ENCODE results near the gene ITPK1.

ITPK1 gene

DNA sequence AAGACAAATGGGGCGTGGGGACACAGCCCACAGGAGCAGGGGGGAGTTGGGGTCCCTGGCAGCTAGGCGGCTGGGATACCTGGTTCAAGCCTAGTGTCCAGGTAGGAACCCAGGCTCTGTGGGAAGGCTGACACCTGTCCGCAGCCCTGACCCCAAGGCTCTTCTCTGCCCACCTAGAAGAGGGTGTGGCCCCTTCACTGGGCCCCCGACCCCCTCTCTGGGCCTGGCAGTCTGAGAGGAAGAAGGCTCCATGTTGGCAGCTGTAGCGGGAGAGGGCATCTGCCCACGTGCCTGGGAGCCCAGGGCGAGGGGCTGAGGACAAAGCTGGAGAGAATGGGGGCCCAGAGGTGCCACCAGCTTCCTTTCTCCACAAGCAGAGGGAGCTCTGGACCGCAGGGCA, 182.2 kb downstream of the ITPK1 start:
- Histone ChIP-seq H3K4me1 (ENCODE audit: control insufficient read depth, insufficient read depth, low read length) (no peaks in the 10 kb centered on the region), H3K36me3 (ENCODE audit: control insufficient read depth, insufficient read depth, low read length) (peaks cover 2% of the 10 kb centered on the region), H3K9ac (ENCODE audit: low read depth, low read length) (no peak overlapping the region)

DNA sequence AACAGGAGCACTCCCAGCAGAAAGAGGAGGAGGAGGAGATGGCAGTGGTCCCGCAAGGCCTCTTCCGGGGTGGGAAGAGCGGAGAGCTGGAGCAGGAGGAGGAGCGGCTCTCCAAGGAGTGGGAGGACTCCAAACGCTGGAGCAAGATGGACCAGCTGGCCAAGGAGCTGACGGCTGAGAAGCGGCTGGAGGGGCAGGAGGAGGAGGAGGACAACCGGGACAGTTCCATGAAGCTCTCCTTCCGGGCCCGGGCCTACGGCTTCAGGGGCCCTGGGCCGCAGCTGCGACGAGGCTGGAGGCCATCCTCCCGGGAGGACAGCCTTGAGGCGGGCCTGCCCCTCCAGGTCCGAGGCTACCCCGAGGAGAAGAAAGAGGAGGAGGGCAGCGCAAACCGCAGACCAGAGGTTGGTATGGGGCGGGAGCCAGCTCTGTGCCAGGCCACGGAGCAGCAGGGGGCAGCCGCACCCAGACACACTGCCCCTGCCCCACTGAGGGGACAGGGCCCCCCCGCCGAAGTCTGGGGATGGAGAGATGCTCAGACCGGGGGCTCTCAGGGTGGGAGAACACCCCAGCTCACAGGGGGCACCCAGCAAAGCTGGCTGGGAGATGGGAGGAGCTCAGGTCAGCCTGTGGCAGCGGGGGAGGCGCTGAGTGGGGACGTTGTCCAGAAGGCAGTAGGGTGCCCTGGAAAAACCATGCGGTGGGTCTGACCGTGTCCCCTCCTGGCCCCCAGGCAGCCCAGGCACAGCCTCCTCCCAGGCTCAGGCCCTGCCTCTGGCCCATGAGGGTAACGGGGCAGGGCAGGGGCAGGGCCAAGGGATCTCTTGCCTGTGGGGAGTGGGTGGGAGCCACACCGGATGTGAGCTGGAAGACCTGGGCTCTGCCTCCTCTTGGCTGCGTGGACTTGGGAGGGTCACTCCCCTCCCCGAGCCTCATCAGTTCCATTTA, 183.0 kb downstream of the ITPK1 start:
- Histone ChIP-seq H3K4me1 (ENCODE audit: control insufficient read depth, insufficient read depth, low read length) (no peaks in the 10 kb centered on the region), H3K9me3 (ENCODE audit: control insufficient read depth, insufficient read depth, low read length) (no peaks in the 10 kb centered on the region), H3K27me3 (ENCODE audit: control insufficient read depth, insufficient read depth, low read length) (no peaks in the 10 kb centered on the region), H3K36me3 (ENCODE audit: control insufficient read depth, insufficient read depth, low read length) (peaks cover 2% of the 10 kb centered on the region), H3K4me3 (ENCODE audit: low read depth, low read length) (no peak overlapping the region), H3K9ac (ENCODE audit: low read depth, low read length) (no peak overlapping the region)

More for the DNA sequence above, 182.2 kb downstream of the ITPK1 start:
- H3K4me3 ChIP-seq (ENCODE audit: low read depth, low read length): no peak overlapping the region
- H3K27me3 ChIP-seq (ENCODE audit: control insufficient read depth, insufficient read depth, low read length): no peaks in the 10 kb centered on the region
- no peaks in the 10 kb centered on the region for H3K9me3 ChIP-seq (ENCODE audit: control insufficient read depth, insufficient read depth, low read length)

DNA sequence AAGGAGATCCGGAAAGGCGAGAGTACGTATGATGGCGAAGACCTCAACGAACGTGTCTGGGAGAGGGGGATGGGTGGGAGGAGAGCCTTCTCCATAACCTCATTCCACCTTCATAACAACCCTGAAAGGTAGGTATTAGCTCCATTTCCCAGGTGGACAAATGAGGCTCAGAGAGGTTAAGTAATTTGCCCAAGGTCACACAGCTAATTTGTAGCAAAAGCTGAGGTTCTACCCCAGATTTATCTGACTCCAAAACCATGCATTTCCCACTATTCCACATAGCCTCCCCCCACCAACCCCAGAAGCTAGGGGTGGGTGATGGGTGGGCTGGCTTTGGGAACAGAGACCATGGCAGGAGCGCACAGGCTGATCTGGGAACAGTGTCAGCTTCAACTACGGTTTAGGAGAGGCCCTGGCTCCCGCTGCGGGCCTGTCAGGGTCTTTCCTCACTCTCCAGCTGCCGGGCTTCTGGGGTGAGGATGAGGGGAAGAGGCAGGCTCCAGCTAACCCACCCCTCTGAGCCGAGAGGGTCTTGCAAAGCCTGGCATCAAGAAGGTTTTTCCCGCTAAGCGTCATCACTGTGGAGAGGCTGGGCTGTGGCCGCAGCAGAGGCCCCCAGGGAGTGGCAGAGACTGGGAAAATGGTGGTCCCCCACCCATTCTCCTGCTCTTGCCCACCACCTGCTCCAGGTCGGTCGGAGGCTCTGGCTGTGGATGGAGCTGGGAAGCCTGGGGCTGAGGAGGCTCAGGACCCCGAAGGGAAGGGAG, 183.9 kb downstream of the ITPK1 start:
- no peak overlapping the region for H3K9ac ChIP-seq (ENCODE audit: low read depth, low read length)
- H3K4me3 ChIP-seq (ENCODE audit: low read depth, low read length): no peak overlapping the region
- H3K27me3 ChIP-seq (ENCODE audit: control insufficient read depth, insufficient read depth, low read length): no peaks in the 10 kb centered on the region
- H3K9me3 ChIP-seq (ENCODE audit: control insufficient read depth, insufficient read depth, low read length): no peaks in the 10 kb centered on the region
- H3K4me1 ChIP-seq (ENCODE audit: control insufficient read depth, insufficient read depth, low read length): no peaks in the 10 kb centered on the region
- H3K36me3 ChIP-seq (ENCODE audit: control insufficient read depth, insufficient read depth, low read length): peaks cover 2% of the 10 kb centered on the region

DNA sequence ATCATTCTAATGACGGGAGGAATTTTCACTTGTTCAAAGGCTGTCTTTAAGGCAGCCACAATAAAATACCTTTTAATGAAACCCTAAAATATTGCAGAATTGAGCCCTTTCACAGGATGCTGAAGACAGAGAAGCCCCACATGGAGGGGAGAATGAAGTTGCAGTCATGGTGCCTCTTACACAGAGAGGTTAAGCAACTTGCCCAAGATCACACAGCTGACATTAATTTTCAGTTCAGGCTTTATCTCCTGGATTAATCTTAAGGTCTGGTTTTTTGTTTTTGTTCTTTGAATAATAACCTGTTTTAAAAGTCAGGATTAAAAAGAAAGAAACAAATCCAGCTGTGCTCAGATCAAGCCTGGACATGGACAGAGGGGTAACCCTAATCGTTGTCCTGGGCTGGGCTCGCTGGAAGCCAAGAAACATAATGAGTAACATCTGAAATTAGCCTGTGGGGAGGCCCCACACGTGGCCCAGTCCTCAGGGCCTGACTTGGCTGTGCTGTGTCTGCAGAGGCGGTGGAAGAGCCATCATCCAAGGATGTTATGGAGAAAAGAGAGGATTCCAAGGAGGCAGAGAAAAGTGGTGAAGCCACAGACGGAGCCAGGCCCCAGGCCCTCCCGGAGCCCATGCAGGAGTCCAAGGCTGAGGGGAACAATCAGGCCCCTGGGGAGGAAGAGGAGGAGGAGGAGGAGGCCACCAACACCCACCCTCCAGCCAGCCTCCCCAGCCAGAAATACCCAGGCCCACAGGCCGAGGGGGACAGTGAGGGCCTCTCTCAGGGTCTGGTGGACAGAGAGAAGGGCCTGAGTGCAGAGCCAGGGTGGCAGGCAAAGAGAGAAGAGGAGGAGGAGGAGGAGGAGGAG, 184.8 kb downstream of the ITPK1 start:
- Histone ChIP-seq H3K4me1 (ENCODE audit: control insufficient read depth, insufficient read depth, low read length) (no peaks in the 10 kb centered on the region), H3K36me3 (ENCODE audit: control insufficient read depth, insufficient read depth, low read length) (peaks cover 2% of the 10 kb centered on the region), H3K9ac (ENCODE audit: low read depth, low read length) (no peak overlapping the region), H3K4me3 (ENCODE audit: low read depth, low read length) (no peak overlapping the region), H3K9me3 (ENCODE audit: control insufficient read depth, insufficient read depth, low read length) (no peaks in the 10 kb centered on the region), H3K27me3 (ENCODE audit: control insufficient read depth, insufficient read depth, low read length) (no peaks in the 10 kb centered on the region)

DNA sequence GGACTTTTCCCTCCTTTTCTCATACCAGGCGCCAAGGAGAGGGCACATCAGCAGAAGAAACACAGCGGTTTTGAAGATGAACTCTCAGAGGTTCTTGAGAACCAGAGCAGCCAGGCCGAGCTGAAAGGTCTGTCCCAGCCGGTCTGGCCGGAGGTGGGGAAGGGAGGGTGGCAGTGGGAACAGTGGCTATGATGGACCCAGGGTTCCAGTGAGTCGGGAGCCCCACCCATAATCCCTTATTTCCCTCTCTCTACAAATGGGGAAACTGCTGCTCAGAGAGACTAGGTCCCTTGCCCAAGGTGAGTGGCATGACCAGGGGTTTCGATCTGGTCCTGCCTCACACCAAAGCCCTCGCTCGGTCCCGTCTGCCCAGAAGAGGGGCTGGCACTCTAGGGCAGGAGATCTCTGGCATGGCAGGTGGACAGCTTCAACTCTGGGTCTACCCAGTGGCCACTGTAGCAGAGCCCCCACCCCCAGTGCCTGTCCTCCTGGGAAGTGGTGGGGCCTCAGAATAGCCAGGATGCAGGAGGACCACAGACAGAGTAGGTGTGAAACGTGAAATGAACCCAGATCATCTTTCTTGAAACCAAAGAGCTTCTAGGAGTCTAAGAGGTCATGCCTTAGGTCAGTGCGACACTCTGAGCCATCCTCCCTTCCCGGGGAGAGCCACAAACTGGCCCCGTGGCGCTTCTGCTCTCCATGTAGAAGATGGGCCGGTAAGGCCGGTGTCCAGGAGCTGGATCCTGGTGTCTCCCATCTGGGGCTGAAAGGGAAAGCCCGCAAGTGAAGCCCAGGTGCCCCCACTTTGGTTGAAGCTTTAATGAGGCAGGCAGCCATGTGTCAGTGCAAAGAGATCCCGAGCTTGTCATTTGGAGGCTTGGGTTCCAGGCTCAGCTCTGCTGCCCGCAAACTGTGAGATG, 185.8 kb downstream of the ITPK1 start:
- no peaks in the 10 kb centered on the region for H3K4me1 ChIP-seq (ENCODE audit: control insufficient read depth, insufficient read depth, low read length)
- H3K27me3 ChIP-seq (ENCODE audit: control insufficient read depth, insufficient read depth, low read length): peaks cover 4% of the 10 kb centered on the region
- no peak overlapping the region for H3K4me3 ChIP-seq (ENCODE audit: low read depth, low read length)
- no peak overlapping the region for H3K9ac ChIP-seq (ENCODE audit: low read depth, low read length)
- no peaks in the 10 kb centered on the region for H3K9me3 ChIP-seq (ENCODE audit: control insufficient read depth, insufficient read depth, low read length)
- H3K36me3 ChIP-seq (ENCODE audit: control insufficient read depth, insufficient read depth, low read length): no peaks in the 10 kb centered on the region

DNA sequence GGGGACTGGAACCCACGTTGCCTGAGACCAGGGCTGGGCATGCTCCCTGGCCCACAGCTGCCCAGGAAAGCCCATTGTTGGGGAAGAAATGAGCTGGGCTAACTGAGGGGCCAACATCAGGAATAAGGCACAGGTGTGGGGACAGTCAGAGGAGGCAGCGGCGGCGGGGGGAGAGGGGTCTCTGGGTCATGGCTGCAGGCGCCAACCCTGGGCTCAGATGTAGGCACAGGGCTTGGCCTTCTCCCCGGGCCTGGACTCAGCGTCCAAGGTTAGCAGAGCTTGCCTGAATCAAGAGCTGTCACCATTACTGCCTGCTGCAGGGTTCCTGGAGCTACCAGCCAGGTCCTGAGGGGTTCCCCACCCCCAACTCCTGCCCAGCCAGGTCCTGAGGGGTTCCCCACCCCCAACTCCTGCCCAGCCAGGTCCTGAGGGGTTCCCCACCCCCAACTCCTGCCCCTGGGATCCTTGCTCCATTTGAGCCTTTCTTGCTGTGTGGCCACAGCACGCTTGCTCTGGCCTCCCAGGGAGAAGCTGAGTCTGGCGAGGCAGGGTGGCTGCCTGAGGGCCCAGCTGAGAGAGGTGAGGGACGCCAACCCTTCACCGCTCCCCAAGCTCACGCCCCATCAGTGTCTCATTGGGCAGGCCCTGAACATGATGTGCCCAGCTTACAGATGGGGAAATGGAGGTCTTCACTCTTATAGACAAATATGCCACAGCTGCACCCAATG, 186.6 kb downstream of the ITPK1 start:
- H3K9ac ChIP-seq (ENCODE audit: low read depth, low read length): no peak overlapping the region
- H3K9me3 ChIP-seq (ENCODE audit: control insufficient read depth, insufficient read depth, low read length): no peaks in the 10 kb centered on the region
- peaks cover 10% of the 10 kb centered on the region for H3K27me3 ChIP-seq (ENCODE audit: control insufficient read depth, insufficient read depth, low read length)
- no peaks in the 10 kb centered on the region for H3K36me3 ChIP-seq (ENCODE audit: control insufficient read depth, insufficient read depth, low read length)
- peaks cover 4% of the 10 kb centered on the region for H3K4me1 ChIP-seq (ENCODE audit: control insufficient read depth, insufficient read depth, low read length)
- no peak overlapping the region for H3K4me3 ChIP-seq (ENCODE audit: low read depth, low read length)

DNA sequence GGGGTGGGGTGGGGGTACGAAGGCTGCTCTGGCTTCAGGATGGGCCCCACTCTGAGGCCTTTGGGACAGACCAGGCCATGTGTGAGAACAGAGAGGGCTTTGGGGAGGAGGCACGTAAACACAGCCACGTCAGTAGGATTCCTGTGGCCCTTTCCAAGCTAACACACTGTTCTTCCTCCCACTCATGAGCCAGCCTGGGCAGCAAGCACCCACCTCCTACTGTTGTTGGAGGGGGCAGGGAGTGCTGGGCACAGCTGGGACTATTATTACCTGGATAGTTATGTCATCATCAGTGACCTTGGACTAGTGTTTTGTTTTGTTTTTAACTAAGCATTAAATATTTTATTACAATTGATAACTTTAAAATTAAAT, 187.5 kb downstream of the ITPK1 start:
- Histone ChIP-seq H3K4me3 (ENCODE audit: low read depth, low read length) (no peak overlapping the region), H3K4me1 (ENCODE audit: control insufficient read depth, insufficient read depth, low read length) (peaks cover 4% of the 10 kb centered on the region), H3K9ac (ENCODE audit: low read depth, low read length) (no peak overlapping the region), H3K27me3 (ENCODE audit: control insufficient read depth, insufficient read depth, low read length) (peaks cover 10% of the 10 kb centered on the region), H3K36me3 (ENCODE audit: control insufficient read depth, insufficient read depth, low read length) (no peaks in the 10 kb centered on the region), H3K9me3 (ENCODE audit: control insufficient read depth, insufficient read depth, low read length) (no peaks in the 10 kb centered on the region)

DNA sequence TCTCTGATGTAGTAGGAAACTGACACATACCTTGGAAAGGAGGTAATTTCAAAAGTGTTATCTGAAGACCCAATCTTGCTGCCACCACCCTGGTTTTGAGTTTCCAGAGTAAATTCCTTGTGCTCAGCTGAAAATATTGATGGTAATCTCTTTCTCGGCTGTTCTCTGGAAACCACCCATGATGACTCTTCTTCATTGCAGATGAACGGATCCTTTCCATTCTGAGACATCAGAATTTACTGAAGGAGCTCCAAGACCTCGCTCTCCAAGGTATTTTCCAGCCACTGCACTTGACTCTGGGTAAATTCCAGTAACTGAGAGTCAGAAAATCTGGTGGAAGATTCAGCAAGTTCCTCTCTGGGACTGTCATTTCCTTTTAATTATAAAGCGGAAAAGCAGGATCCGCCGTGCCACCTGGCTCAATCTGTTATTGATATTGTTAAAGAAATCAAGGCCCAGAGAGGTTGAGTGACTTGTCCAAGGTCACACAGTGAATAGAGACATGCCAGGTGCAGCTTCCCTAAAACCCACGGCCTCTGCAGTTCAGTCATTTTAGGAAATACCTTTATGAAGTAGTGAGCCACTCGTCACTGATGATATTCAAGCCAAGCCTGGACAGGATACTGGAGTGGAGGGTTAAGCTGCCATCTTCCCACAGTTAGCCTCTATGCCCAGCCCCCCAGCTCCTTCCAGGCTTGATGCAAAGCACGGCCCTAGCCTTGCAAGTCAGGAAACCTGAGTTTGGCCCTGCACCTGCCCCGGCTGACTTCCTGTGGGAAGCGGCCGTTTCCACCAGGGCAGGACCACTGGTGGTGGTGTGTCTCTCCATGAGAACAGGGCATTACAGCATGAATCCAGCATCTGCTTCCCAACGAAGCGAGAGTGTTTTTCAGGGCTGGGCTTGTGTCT, 188.1 kb downstream of the ITPK1 start:
- Histone ChIP-seq H3K4me3 (ENCODE audit: low read depth, low read length) (no peak overlapping the region), H3K9me3 (ENCODE audit: control insufficient read depth, insufficient read depth, low read length) (no peaks in the 10 kb centered on the region), H3K36me3 (ENCODE audit: control insufficient read depth, insufficient read depth, low read length) (no peaks in the 10 kb centered on the region), H3K9ac (ENCODE audit: low read depth, low read length) (no peak overlapping the region), H3K4me1 (ENCODE audit: control insufficient read depth, insufficient read depth, low read length) (peaks cover 4% of the 10 kb centered on the region), H3K27me3 (ENCODE audit: control insufficient read depth, insufficient read depth, low read length) (peaks cover 11% of the 10 kb centered on the region)

DNA sequence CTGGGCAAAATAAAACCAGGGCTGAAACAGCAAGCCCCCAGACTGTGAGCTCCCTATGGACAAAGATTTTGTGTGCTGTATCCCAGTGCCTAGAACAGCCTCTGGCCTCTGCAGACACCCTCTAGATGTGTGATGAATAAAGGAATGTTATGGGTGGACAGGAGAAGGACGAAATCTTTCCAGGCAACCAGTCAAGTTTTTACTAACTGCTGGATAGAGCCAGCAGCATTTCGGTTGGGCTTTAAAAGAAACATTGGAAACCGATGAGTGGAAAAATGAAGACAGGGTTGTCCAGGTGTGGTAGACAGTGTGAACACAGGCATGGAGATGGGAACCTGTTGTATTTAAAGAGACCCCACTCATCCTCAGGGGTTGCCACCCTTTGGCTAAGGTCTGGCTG, 188.8 kb downstream of the ITPK1 start:
- Histone ChIP-seq H3K9me3 (ENCODE audit: control insufficient read depth, insufficient read depth, low read length) (no peaks in the 10 kb centered on the region), H3K4me1 (ENCODE audit: control insufficient read depth, insufficient read depth, low read length) (peaks cover 4% of the 10 kb centered on the region), H3K4me3 (ENCODE audit: low read depth, low read length) (no peak overlapping the region)

More for the DNA sequence above, 188.8 kb downstream of the ITPK1 start:
- no peak overlapping the region for H3K9ac ChIP-seq (ENCODE audit: low read depth, low read length)
- peaks cover 17% of the 10 kb centered on the region for H3K27me3 ChIP-seq (ENCODE audit: control insufficient read depth, insufficient read depth, low read length)
- H3K36me3 ChIP-seq (ENCODE audit: control insufficient read depth, insufficient read depth, low read length): no peaks in the 10 kb centered on the region
